Measurements from ENCODE around the gene IER5.

Gene IER5

DNA sequence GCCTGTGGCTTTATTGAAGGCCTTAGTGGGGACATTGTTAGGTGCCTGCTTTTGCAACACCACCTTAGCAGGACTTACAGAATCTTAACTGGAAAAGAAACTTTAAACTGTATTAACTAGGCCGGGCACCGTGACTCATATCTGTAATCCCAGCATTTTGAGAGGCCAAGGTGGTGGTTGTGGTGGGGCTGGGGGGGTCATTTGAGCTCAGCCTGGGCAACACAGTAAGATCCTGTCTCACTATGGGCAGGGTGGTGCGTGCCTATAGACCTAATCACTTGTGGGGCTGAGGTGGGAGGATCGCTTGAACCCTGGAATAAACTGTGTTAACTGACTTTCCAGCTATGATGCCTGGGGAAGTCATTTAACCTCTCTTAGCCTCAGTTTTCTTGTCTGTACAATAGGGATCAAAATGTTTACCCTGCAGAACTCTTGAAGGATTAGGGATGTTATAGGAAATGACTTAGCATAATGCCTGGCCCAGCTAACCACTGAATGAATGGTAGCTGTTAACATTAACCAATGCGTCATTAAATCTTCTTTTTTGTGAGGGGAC lies 39.5 kb downstream of the IER5 start:
- H3K4me3 ChIP-seq (ENCODE audit: low read depth, low read length): no peak overlapping the region
- DNase-seq (ENCODE audit: low read depth): no peak

DNA sequence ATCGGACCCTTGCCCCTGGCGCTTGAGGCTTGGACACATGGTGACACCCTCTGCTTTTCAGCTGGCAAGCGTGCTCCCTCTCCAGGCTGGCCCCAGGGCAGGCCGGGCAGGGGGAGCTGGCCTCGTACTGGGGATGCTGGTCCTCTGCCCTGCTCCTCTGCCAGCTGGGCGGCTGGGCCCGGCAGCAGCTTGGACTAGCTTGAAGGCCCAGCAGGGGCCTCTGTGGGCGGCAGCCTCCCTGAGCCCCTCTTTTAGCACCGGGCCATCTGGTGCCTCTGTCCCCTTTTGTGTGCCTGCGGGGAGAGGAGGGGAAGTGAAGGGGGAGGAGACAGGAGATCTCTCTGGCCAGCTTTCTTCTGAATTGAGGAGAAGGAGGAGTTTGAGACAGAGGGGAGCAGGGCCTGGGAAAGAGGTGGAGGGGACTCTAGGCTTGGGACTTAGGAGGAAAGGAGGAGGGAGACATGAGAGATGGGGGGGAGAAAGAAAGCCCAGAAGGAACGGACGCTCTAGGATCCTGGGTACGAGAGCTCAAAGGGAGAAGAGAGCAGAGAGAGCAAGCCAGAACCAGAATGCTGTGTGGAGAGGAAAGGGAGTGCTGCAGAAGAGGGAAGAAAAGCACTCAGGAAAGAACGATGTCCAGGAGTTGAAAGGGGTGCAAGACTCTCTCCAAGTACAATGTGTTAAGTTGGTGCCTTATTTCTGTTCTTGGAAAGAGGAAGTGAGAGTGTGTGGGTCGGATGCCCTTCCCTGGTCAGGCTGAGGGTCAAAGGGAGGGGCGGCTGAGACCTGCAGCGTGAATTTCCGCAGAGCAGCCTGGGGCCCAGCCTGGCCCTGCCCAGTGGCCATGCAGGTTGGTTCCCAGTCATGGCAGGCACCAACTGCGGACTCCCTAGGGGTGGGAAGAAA lies 40.3 kb downstream of the IER5 start:
- H3K4me3 ChIP-seq (ENCODE audit: low read depth, low read length): no peak overlapping the region
- no peak for DNase-seq (ENCODE audit: low read depth)

DNA sequence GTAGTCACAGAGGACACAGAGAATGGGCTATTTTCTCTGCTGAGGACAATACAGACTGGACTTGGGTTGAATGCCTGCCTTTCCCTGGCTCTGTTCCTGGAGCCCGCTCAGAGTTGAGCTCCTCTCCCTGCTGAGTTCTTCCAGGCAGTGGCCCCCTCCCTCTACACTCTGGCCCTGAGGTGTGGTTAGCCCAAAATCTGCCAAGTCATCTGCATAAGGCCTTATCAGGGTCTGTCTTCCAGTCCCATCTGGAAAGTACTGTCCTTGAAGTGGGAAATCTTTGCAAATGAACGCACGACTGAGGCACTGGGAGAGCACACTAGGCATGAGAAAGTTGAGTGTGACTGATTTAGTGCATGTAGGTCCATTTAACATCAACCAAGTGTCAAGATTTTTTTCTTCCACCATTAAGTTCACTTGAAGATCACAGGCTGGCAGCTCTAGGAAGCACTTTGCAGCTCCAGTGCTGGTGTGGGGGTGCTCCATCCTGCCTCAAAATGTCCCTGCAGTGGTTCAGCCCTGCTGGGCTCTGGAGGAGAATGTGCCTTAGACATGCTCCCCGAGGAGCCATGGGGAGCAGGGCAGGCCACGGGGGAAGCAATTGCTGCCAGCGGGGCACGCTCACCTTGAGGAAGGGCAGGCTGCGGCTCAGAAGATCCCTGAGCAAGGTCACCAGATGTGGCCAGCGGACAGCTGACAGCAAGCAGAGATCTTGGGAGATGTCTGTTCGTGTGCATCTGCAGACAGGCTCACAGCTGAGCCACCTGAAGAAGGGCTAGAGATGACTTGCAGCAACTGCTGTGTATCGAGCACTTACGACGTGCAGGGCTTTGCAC lies 41.5 kb downstream of the IER5 start:
- DNase-seq (ENCODE audit: low read depth): no peak
- H3K4me3 ChIP-seq (ENCODE audit: low read depth, low read length): no peak overlapping the region

DNA sequence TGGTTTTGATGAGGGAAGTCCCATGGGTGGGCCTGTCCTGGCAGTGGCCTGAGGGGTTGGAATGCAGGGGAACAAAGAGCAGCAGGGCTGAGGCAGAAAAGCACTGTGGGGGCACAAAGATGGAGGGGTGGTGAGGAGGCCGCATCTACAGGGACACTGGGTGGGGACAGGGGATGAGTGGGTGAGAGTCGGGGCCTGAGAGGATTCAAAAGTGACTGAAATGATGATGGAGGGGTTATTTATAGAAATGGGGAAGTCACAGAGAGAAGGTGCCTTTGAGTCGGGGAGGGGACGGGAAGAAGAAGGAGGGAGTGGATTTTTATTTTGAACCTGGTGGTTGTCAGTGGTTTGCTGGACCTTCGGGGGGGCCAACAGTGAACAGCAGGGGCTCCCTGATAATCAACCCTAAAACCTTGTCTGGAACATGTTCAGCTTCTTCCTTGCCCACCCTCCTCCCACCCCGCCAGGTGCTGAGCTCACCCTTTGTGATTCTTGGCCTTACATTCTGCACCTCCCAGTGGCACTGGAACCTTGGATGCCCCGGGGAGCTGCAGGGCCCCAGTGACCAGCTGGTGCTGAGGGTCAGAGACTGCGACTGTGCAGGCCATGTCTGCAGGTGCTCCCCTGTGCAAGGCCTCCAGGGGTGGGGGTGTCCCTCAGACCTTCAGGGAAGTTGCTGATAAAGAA lies 42.9 kb downstream of the IER5 start:
- no peak for DNase-seq (ENCODE audit: low read depth)
- no peak overlapping the region for H3K4me3 ChIP-seq (ENCODE audit: low read depth, low read length)

- H3K4me3 ChIP-seq (ENCODE audit: low read depth, low read length): no peak overlapping the region
- no peak for DNase-seq (ENCODE audit: low read depth)
These were observed 45.0 kb downstream of the IER5 start for GRCh38 chr1:181133441-181133951.

DNA sequence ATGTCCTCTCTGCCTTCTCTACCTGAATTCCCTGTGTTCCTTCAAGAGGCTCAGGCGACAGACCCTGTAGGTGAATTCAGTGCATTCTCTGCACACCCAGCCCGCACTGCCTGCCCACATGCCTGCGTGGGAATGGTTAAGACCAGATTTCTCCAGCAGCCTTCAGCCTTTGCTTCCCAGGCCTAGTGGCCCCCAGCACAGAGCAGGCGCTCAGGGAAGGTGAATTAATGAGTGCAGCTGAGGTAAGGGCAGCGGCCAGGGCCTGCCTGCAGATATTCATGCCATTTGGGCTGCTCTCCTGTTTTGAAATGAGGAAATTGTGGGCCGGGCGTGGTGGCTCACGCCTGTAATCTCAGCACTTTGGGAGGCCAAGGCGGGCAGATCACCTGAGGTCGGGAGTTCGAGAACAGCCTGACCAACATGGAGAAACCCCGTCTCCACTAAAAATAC lies 45.5 kb downstream of the IER5 start:
- no peak overlapping the region for H3K4me3 ChIP-seq (ENCODE audit: low read depth, low read length)

GRCh38 chr1:181134543-181135436 lies 46.3 kb downstream of the IER5 start:
- DNase-seq (ENCODE audit: low read depth): peak; percentile 71
- no peak overlapping the region for H3K4me3 ChIP-seq (ENCODE audit: low read depth, low read length)

More for the DNA sequence above, 45.5 kb downstream of the IER5 start:
- DNase-seq (ENCODE audit: low read depth): no peak

- no peak for DNase-seq (ENCODE audit: low read depth)
- H3K4me3 ChIP-seq (ENCODE audit: low read depth, low read length): no peak overlapping the region
These were observed 46.9 kb downstream of the IER5 start for GRCh38 chr1:181135437-181135731.

DNA sequence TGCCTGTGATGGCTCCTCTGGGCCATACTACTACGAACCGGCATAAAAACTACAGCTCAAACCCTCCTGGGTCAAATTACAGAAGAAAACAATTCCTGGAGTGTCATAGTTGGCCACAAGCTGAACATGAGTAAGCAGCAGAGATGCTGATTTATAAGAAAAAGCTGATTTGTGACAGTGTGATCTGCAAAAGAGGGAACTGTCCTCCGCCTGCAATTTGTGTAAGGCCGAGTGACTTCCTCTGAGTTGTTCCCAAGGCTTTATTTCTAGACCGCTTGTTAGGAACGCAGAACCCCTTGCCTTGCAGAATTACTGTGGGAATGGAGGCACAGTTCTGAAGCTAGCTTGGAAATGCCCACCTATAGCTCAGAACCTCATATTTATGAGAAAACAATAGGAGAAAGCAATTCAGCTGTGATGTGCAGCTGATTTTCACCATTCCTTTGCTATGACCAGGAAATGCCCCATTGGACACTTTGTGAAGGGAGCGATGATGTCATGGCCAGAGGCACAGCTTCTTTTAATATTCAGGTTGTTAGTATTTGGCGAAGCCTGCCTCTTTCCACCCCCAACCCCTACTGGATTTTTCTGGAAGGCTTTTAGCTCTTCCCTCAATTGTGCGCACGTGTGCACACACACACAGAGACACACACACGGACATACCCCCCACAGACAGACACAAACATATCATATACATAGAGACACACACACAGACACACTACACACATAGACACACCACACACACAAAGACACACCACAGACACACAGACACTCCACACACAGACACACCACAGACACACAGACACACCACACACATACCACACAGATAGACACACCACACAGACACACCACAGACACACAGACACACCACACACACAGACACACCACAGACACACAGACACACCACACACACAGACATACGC lies 47.6 kb downstream of the IER5 start:
- peak; percentile 74 for DNase-seq (ENCODE audit: low read depth)
- H3K4me3 ChIP-seq (ENCODE audit: low read depth, low read length): no peak overlapping the region

DNA sequence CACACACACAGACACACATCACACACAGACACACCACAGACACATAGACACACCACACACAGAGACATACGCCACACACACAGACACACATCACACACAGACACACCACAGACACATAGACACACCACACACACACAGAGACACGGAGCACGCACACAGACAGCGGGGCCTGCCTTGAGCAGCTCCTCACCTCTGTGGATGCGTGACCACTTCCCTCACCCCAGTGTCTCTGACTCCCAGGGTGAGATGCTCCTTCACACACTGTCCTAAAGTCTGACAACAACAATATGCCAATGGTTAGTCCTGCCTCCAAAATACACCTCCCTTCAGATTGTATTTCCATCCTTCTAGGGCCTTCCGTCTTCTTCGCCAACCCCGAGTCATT lies 48.2 kb downstream of the IER5 start:
- no peak for DNase-seq (ENCODE audit: low read depth)
- no peak overlapping the region for H3K4me3 ChIP-seq (ENCODE audit: low read depth, low read length)

DNA sequence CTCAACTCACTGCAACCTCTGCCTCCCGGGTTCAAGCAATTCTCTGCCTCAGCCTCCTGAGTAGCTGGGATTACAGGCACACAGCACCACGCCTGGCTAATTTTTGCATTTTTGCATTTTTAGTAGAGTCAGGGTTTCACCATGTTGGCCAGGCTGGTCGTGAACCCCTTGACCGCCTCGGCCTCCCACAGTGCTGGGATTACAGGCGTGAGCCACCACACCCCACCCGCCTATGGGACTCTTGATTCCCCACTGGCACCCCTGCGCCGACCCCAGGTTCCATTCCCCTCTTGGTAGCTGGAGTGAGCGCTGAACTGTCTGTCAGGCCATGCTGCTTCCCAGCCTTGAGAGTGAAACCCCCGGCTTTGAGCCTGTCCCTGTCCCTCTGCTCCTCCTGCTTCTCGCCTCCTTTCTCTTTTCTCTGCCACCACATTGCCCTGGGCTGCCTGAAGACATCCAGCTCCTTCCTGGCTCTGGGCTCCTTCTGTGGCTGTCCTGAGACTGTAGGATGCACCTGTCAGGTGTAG lies 48.8 kb downstream of the IER5 start:
- DNase-seq (ENCODE audit: low read depth): no peak
- no peak overlapping the region for H3K4me3 ChIP-seq (ENCODE audit: low read depth, low read length)

DNA sequence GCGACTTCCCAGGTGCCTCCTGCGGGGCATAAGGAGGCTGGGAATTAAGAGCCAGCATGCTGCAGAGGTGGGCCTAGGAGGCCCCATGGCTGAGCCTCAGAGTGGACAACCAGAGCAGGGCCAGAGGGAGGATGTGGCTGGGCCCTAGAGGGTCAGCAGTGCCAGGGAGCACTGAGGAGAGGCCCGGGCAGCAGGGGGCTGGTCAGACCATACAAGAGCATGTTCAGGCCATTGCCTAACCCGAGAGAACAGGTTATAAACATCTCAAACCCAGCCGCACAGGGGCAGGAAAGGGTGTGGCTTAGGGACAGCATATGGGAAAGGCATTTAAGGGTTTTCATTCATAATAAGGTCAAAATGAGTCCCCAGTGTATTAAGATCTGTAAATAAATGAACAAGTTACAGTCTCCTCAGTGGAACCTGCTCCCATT lies 51.1 kb downstream of the IER5 start:
- DNase-seq (ENCODE audit: low read depth): no peak

DNA sequence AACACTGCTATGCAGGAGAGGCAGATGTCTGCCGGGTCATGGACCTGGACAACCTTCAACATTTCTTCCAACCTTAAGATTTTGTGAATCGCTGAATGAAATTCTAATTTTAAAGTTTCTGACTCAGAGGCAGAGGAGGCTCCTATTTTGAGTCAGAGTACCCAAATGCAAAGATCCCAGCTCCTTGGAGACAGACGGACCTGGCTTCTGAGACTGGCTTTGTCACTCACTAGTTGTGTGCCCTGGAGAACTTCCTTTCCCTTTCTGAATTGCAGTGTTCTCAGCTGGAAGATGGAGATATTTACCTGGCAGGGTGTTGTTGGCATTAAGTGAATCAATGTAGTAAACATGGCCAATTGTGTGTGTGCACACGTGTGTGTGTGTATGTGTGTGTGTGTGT lies 51.9 kb downstream of the IER5 start:
- no peak overlapping the region for H3K4me3 ChIP-seq (ENCODE audit: low read depth, low read length)
- no peak for DNase-seq (ENCODE audit: low read depth)

More for the DNA sequence above, 51.1 kb downstream of the IER5 start:
- no peak overlapping the region for H3K4me3 ChIP-seq (ENCODE audit: low read depth, low read length)

GRCh38 chr1:181140891-181141290 lies 52.4 kb downstream of the IER5 start:
- DNase-seq (ENCODE audit: low read depth): no peak
- no peak overlapping the region for H3K4me3 ChIP-seq (ENCODE audit: low read depth, low read length)

DNA sequence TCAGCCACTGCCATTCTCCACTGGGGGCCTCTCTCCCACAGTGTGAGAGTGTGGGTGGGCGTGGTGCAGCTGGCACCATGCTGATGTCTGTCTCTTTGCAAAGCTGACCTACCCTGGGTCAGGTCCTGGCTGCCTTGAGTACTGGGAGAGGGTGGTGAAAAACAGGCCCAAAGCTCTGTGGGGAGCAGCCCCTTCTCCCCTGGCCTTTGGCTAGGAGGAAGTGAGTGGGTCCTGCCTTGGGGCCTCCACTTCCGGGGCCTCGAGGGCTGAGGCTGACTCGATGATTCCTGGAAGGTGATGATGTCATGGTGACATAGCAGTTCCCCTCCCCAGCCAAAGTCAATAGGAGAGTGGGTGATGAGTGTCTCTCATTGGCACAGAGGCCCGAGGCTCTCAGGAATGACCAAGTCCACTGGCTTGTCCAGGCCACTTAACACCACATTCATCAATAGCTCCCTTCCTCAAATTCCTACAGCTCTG lies 53.0 kb downstream of the IER5 start:
- peak; percentile 67 for DNase-seq (ENCODE audit: low read depth)
- H3K4me3 ChIP-seq (ENCODE audit: low read depth, low read length): no peak overlapping the region

All from skeletal muscle cell (primary cell).